SW 1271 (cell line): ENCODE results near the gene C1orf174.

Experiments used
- DNase-seq, 2 experiments: peaks; one replicate each; lab custom pipeline; 2025; lab: John Stamatoyannopoulos, UW

Gene C1orf174

GRCh38 chr1:3871451-3871805, 28.6 kb downstream of the C1orf174 start:
- no peak for DNase-seq

- DNase-seq = no peak
These were observed 30.2 kb downstream of the C1orf174 start for GRCh38 chr1:3869751-3870301.

- DNase-seq = no peak
These were observed 31.5 kb downstream of the C1orf174 start for GRCh38 chr1:3868464-3869006.

- DNase-seq = no peak
These were observed 34.4 kb downstream of the C1orf174 start for GRCh38 chr1:3865606-3866160.

- no peak for DNase-seq
These were observed 35.2 kb downstream of the C1orf174 start for GRCh38 chr1:3864884-3865283.

GRCh38 chr1:3863231-3863935, 36.7 kb downstream of the C1orf174 start:
- DNase-seq = no peak

GRCh38 chr1:3858231-3858981, 41.7 kb downstream of the C1orf174 start:
- no peak for DNase-seq

- no peak for DNase-seq
These were observed 42.3 kb downstream of the C1orf174 start for GRCh38 chr1:3857791-3858129.

- peak; percentile 84 to 86 for DNase-seq
These were observed 42.9 kb downstream of the C1orf174 start, which contains the start of the genes CEP104 and DFFB for GRCh38 chr1:3856923-3857790. Gene CEP104, minus strand, starts transcription at chr1:3857211. Its CDS starts 4,804 bp downstream, at chr1:3852407. Gene DFFB, plus strand, starts transcription at chr1:3857476. Its CDS starts 128 bp downstream, at chr1:3857604.

- no peak for DNase-seq
These were observed 47.2 kb downstream of the C1orf174 start for GRCh38 chr1:3852711-3853485.

GRCh38 chr1:3852091-3852490, 48.0 kb downstream of the C1orf174 start:
- DNase-seq = no peak

GRCh38 chr1:3851292-3851691, 48.8 kb downstream of the C1orf174 start:
- no peak for DNase-seq

- no peak for DNase-seq
These were observed 49.2 kb downstream of the C1orf174 start for GRCh38 chr1:3850857-3851256.

- DNase-seq = no peak
These were observed 53.0 kb downstream of the C1orf174 start for GRCh38 chr1:3847081-3847480.

- DNase-seq = no peak
These were observed 53.5 kb downstream of the C1orf174 start for GRCh38 chr1:3846541-3846940.

- DNase-seq = no peak
These were observed 57.2 kb downstream of the C1orf174 start for GRCh38 chr1:3842912-3843311.

- DNase-seq = no peak
These were observed 58.6 kb downstream of the C1orf174 start for GRCh38 chr1:3841491-3841890.
